ENCODE data around the gene CLMP.
"Not testable (repeated sequence)": the region's sequence is repeated elsewhere in the genome, so short reads cannot be mapped to it uniquely, and the experiment has no call there.

The CLMP gene

DNA sequence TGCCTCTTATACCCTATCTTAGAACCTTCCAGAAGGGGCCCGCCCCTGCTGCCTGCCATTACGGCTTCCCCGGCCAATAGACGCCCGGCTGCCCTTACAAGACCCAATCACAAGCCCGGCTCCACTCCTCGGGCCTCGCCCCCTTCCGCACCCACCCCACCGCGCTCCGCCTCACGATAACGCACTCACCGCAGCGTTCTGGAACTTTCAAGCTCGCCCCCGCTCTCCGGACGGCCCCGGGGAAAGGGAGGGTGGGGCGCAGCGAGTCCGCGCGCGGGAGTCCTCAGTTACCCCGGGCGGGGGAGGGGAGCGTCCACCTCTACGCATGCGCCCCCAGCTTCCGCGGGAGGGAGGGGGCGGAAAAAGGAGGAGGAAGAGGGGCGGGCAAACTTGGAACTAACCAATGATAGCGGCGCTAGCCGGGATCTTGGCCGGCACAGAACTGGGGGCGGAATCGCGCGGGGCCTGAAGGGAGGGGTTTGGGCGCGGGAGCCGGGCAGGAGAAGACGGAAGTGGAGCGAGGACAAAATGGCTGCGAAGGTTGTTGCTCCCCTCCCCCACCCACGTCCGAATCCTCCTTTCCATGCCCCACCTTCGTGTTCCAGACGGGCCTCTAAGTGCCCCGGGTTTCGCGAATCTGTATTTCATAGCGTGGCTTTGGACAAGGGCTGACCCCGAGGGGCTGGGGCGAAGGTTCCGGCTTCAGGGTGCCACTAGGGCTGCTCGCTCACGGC lies 132.7 kb downstream of the CLMP start:
- DNase-seq (ENCODE audit: low read depth): peak; percentile 100
- peak overlapping the region; percentile 98 for H3K4me3 ChIP-seq (ENCODE audit: low read length)
- TF ChIP-seq, protein P1, sequence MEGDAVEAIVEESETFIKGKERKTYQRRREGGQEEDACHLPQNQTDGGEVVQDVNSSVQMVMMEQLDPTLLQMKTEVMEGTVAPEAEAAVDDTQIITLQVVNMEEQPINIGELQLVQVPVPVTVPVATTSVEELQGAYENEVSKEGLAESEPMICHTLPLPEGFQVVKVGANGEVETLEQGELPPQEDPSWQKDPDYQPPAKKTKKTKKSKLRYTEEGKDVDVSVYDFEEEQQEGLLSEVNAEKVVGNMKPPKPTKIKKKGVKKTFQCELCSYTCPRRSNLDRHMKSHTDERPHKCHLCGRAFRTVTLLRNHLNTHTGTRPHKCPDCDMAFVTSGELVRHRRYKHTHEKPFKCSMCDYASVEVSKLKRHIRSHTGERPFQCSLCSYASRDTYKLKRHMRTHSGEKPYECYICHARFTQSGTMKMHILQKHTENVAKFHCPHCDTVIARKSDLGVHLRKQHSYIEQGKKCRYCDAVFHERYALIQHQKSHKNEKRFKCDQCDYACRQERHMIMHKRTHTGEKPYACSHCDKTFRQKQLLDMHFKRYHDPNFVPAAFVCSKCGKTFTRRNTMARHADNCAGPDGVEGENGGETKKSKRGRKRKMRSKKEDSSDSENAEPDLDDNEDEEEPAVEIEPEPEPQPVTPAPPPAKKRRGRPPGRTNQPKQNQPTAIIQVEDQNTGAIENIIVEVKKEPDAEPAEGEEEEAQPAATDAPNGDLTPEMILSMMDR (conservative IDR thresholded peaks at IDR 0.05; ENCODE audit: low read length): no peak

DNA sequence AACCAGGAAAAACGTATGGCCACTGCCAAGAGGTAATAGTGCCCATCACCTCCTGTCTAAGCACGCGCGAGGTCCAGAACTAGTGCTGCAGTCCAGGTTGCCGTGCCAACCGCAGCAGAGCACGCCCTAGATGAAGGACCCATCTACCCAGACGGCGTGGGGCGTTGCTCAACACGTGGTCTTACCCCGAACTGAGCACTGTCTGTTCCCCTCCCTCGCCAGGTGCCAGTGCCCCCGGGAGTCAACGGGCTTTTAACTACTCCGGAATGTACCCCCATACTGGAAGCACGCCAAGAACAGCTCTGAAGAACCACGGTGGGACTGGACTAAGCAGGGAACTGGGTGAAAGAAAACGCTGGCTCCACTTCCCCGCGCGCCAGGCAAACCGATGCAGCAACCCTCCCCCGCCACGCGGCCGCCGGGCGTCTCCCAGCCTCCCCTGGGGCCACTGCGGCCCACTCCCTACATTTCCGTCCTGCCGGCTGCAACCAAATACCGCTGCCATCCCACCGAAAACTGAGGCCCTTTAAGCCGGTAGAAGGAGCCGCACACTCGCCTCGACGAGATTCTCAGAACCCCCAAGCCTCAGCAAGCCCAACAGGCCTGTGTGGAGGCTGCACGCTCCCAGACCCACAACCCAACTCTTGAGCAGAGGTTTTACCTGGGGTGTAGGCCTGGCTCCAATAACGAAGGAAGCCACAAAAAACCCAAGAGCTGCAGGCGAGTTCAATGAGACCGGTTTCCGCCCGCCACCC lies 133.5 kb downstream of the CLMP start, which contains the start of gene HSPA8:
HSPA8 (minus strand) TSS at position 734 of the 755 bp plus-strand sequence. CDS start 812 bp downstream, outside the sequence.
- H3K4me3 ChIP-seq (ENCODE audit: low read length): peak within 1 kb of the TSS; percentile 98
- TF ChIP-seq, protein P1 (conservative IDR thresholded peaks at IDR 0.05; ENCODE audit: low read length): no peak
- DNase-seq (ENCODE audit: low read depth): peak; percentile 52

DNA sequence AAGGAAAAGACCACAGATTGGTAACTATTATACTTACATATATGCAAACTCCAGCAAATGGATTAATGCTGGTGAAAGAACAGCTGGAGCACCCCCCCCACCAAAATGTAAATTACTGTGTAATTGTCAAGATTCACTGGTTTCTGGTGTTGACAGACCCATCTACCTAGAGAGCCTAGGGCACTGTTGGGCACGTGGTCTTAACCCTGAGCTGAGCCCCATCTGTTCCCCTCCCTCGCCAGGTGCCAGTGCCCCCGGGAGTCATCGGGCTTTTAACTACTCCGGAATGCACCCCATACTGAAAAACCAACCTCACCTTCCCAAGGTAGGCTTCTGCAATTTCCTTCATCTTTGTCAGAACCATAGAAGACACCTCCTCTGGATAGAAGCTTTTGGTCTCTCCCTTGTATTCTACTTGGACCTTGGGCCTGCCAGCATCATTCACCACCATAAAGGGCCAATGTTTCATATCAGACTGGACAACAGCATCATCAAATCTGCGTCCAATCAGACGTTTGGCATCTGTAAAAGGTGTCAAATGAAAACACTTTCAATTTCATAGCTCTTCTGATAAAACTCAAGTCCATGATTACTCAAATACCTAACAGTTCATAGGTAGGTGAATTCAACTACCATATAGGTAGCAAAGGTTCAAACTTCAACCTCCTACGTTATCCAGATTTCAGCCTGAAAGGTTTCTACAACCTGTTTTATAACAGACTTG lies 134.6 kb downstream of the CLMP start:
- peak overlapping the region; percentile 98 for H3K4me3 ChIP-seq (ENCODE audit: low read length)
- TF ChIP-seq, protein P1 (conservative IDR thresholded peaks at IDR 0.05; ENCODE audit: low read length): no peak
- no peak for DNase-seq (ENCODE audit: low read depth)

DNA sequence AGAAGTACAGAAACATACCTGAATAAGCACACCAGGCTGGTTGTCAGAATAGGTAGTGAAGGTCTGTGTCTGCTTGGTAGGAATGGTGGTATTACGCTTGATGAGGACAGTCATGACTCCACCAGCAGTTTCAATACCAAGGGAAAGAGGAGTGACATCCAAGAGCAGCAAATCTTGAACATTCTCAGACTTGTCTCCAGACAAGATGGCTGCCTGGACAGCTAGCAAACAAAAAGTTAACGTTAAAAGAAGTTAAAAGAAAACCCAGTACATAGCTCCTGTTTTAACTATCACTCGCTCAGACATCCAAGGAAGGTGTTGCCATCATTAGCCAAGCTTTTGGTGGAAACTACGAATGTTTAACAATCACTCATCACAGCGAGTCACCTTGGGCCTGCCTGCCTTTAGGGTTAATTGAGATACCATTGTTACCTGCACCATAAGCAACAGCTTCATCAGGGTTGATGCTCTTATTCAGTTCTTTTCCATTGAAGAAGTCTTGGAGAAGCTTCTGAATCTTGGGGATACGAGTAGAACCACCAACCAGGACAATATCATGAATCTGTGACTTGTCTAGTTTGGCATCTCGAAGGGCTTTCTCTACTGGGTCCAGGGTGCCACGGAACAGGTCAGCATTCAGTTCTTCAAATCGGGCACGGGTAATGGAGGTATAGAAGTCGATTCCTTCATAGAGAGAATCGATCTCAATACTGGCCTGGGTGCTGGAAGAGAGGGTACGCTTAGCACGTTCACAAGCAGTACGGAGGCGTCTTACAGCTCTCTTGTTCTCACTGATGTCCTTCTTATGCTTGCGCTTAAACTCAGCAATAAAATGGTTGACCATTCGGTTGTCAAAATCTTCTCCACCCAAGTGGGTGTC lies 135.8 kb downstream of the CLMP start:
- peak overlapping the region; percentile 98 for H3K4me3 ChIP-seq (ENCODE audit: low read length)
- not testable (repeated sequence) for DNase-seq (ENCODE audit: low read depth)

DNA sequence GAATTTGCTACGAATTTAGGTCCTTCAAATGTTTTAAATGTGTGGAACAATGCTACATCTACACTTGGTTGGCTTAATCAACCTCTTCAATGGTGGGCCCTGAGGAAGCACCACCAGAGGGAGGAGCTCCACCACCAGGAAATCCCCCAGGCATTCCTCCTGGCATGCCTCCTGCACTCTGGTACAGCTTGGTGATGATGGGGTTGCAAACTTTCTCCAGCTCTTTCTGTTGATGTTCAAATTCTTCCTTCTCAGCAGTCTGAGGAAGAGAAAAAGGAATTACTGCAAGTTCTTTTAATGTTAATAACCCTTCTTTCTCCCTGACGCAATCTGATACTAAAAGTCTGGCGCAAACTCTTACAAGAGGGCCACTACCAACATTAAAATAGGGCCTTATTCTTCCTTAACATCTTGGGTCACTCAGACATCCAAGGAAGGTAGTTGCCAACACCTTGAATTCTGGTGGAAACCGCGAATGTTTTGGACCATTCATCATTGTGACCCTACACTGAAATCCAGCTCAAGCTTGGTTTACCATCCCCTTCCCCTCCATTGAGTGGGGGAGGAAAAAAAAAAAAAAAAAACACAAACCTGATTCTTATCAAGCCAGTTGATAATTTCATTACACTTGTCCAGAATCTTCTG lies 137.3 kb downstream of the CLMP start:
- DNase-seq (ENCODE audit: low read depth): no peak
- no peak overlapping the region for H3K4me3 ChIP-seq (ENCODE audit: low read length)
- TF ChIP-seq, protein P1 (conservative IDR thresholded peaks at IDR 0.05; ENCODE audit: low read length): no peak

DNA sequence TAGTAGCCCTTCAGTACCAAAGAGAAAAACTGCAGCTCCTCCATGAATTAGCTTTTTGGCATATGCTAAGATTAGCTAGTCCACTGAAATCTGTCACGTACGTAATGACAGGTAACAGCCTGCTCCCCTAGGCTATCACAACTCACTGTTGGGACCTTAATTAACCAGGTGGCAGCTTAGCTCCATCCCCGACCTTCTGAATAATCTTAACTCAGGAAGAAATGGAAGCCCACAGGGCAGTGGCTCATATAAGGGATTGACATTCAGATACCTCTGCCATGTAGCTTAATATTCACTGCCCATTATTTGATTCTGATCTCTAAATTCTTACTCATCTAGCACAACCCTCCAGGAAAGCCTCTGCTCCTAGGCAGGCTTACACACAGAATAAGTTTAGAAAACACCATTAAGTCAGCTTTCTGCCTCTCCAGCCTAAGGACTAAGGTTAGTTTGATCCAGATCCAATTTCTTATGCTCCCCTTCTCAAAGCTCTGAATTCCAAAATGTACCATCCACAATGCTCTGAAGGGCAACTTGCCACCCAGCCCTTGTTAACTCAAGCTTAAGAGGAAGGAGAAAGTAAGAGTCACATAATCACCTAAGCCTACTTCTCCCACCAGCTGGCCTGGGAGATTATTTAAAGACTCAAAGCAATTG lies 138.1 kb downstream of the CLMP start:
- DNase-seq (ENCODE audit: low read depth): no peak
- no peak overlapping the region for H3K4me3 ChIP-seq (ENCODE audit: low read length)
- TF ChIP-seq, protein P1 (conservative IDR thresholded peaks at IDR 0.05; ENCODE audit: low read length): no peak
